PC-3 (cell line): ENCODE measurements around the gene SRM. TPM values are rescaled to one million over a fixed set of nuclear protein-coding genes. Genes with fewer than 3 reads are reported as not detected.

Experiments
- ATAC-seq: fragments of 200-7000 bp; cut with Tn5 transposase; 2 replicates; pipeline ENCODE4 v1.9.1; 2020; ENCODE audit warnings: mild to moderate bottlenecking, moderate library complexity
- BruUV-seq: library from RNA; stranded (reverse); fragments of 400-500 nt; replicated peaks from 2 replicates; lab custom pipeline; 2021; lab: Mats Ljungman, UMichigan
- CTCF ChIA-PET: fragments of 300-600 bp; sonication (Branson Sonifier 250); formaldehyde crosslinking; loops from one replicate; lab custom pipeline; 2022; ENCODE audit warnings: antibody characterized with exemption; lab: Charles Lee
- POLR2A ChIA-PET: fragments of 300-600 bp; sonication (Branson Sonifier 250); formaldehyde crosslinking; loops from one replicate; lab custom pipeline; 2022; ENCODE audit warnings: antibody characterized with exemption; ENCODE audit not compliant: unreplicated experiment; lab: Charles Lee
- DNase-seq: peaks from one replicate; pipeline ENCODE4 v3.0.0-alpha.2; 2015
- H2AFZ ChIP-seq: fragments of 300-600 bp; sonication (generic); 2 replicates; pipeline ENCODE4 v1.6.0; 2016; ENCODE audit warnings: antibody characterized with exemption, low read length
- H3F3A ChIP-seq: fragments of 300-600 bp; sonication (generic); one replicate; pipeline ENCODE4 v1.6.0; 2017; ENCODE audit warnings: antibody characterized with exemption, low read length, control low read depth, mild to moderate bottlenecking; ENCODE audit not compliant: unreplicated experiment
- H3K27ac ChIP-seq: fragments of 300-600 bp; sonication (generic); 2 replicates; pipeline ENCODE4 v1.5.1; 2016; ENCODE audit warnings: mild to moderate bottlenecking, low read length
- H3K27me3 ChIP-seq: fragments of 300-600 bp; sonication (generic); 2 replicates; pipeline ENCODE4 v1.6.1; 2016; ENCODE audit warnings: low read length, mixed read lengths
- H3K36me3 ChIP-seq: fragments of 300-600 bp; sonication (generic); 2 replicates; pipeline ENCODE4 v1.6.1; 2016; ENCODE audit warnings: low read depth, mixed run types, low read length, mixed read lengths
- H3K4me1 ChIP-seq: fragments of 300-600 bp; sonication (generic); 2 replicates; pipeline ENCODE4 v1.5.1; 2016; ENCODE audit warnings: low read length; ENCODE audit not compliant: insufficient read depth
- H3K4me2 ChIP-seq: fragments of 300-600 bp; sonication (generic); 2 replicates; pipeline ENCODE4 v1.6.0; 2016; ENCODE audit warnings: low read length
- H3K4me3 ChIP-seq: fragments of 300-600 bp; sonication (generic); 2 replicates; pipeline ENCODE4 v1.5.1; 2016; ENCODE audit warnings: mild to moderate bottlenecking, low read length, mixed read lengths
- H3K79me2 ChIP-seq: fragments of 300-600 bp; sonication (generic); 2 replicates; pipeline ENCODE4 v1.6.1; 2017; ENCODE audit warnings: low read length, mixed read lengths
- H3K9ac ChIP-seq: fragments of 300-600 bp; sonication (generic); 2 replicates; pipeline ENCODE4 v1.6.0; 2016; ENCODE audit warnings: mild to moderate bottlenecking, low read length
- H3K9me2 ChIP-seq: fragments of 300-600 bp; sonication (generic); replicated peaks from 2 replicates; pipeline ENCODE4 v1.6.1; 2016; ENCODE audit warnings: mixed run types, low read length, mixed read lengths
- H3K9me3 ChIP-seq: fragments of 300-600 bp; sonication (generic); 2 replicates; pipeline ENCODE4 v1.6.1; 2016; ENCODE audit warnings: low read length, mixed read lengths
- H4K20me1 ChIP-seq: fragments of 300-600 bp; sonication (generic); 2 replicates; pipeline ENCODE4 v1.6.1; 2016; ENCODE audit warnings: low read length, mixed read lengths
- EZH2 ChIP-seq: fragments of 300-600 bp; sonication (generic); IDR thresholded peaks from one replicate; pipeline ENCODE4 v1.6.1; 2017; ENCODE audit warnings: antibody characterized with exemption, mild to moderate bottlenecking, low read length; ENCODE audit not compliant: unreplicated experiment
- EZH2phosphoT487 ChIP-seq: fragments of 300-600 bp; sonication (generic); IDR thresholded peaks from 2 replicates; pipeline ENCODE4 v1.6.1; 2018; ENCODE audit warnings: mild to moderate bottlenecking, antibody characterized with exemption, low read length, borderline replicate concordance
- intact Hi-C: fragments of 100-400 bp; cut with micrococcal nuclease; formaldehyde crosslinking; loops from 2 replicates; pipeline ENCODE4 v1.9.0; 2023
- total RNA-seq: library from RNA; depleted of rRNA; stranded (reverse); fragments of >200 nt; gene quantifications from 2 replicates; pipeline ENCODE4 v1.2.3, GENCODE V29; 2014; rRNA removed
- TF ChIP-seq, protein P1 (sequence below): fragments of 300-600 bp; sonication (generic); conservative IDR thresholded peaks from 2 replicates; pipeline ENCODE4 v1.5.1; 2017; ENCODE audit warnings: antibody characterized with exemption, low read depth, mild to moderate bottlenecking, low read length

The SRM gene
- total RNA-seq, 1 experiment from 2014 or later: 151 TPM

- DNase-seq (peak; percentile 25), ATAC-seq (no peak; the same call in 1 of the 2 replicates)
- H3K36me3 ChIP-seq: peaks cover 41% of the 10 kb centered on the region
- H2AFZ ChIP-seq: peak overlapping the region; percentile 84
- peak overlapping the region; percentile 99 for H3K4me2 ChIP-seq
- peak overlapping the region; percentile 99 for H3K9ac ChIP-seq
- H3K4me3 ChIP-seq: peak overlapping the region; percentile 95
- CTCF ChIA-PET: no interaction called here
- no peaks in the 10 kb centered on the region for H3K9me2 ChIP-seq
- no peaks in the 10 kb centered on the region for H3K27me3 ChIP-seq
- POLR2A ChIA-PET: no interaction called here
- peaks cover 36% of the 10 kb centered on the region for H4K20me1 ChIP-seq
- peaks cover 48% of the 10 kb centered on the region for H3K79me2 ChIP-seq
- no peaks in the 10 kb centered on the region for H3K9me3 ChIP-seq
- H3F3A ChIP-seq: no peaks in the 10 kb centered on the region
- H3K4me1 ChIP-seq: peaks cover 15% of the 10 kb centered on the region
- peak overlapping the region; percentile 81; the same call in 1 of the 2 replicates for H3K27ac ChIP-seq
- no TSS peak for BruUV-seq
- intact Hi-C loops: no loop called here
- no peak for TF ChIP-seq EZH2
- TF ChIP-seq, protein P1, sequence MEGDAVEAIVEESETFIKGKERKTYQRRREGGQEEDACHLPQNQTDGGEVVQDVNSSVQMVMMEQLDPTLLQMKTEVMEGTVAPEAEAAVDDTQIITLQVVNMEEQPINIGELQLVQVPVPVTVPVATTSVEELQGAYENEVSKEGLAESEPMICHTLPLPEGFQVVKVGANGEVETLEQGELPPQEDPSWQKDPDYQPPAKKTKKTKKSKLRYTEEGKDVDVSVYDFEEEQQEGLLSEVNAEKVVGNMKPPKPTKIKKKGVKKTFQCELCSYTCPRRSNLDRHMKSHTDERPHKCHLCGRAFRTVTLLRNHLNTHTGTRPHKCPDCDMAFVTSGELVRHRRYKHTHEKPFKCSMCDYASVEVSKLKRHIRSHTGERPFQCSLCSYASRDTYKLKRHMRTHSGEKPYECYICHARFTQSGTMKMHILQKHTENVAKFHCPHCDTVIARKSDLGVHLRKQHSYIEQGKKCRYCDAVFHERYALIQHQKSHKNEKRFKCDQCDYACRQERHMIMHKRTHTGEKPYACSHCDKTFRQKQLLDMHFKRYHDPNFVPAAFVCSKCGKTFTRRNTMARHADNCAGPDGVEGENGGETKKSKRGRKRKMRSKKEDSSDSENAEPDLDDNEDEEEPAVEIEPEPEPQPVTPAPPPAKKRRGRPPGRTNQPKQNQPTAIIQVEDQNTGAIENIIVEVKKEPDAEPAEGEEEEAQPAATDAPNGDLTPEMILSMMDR: no peak
- TF ChIP-seq EZH2phosphoT487: no peak
These were observed 46.7 kb downstream of the SRM start for GRCh38 chr1:11013160-11013531.

DNA sequence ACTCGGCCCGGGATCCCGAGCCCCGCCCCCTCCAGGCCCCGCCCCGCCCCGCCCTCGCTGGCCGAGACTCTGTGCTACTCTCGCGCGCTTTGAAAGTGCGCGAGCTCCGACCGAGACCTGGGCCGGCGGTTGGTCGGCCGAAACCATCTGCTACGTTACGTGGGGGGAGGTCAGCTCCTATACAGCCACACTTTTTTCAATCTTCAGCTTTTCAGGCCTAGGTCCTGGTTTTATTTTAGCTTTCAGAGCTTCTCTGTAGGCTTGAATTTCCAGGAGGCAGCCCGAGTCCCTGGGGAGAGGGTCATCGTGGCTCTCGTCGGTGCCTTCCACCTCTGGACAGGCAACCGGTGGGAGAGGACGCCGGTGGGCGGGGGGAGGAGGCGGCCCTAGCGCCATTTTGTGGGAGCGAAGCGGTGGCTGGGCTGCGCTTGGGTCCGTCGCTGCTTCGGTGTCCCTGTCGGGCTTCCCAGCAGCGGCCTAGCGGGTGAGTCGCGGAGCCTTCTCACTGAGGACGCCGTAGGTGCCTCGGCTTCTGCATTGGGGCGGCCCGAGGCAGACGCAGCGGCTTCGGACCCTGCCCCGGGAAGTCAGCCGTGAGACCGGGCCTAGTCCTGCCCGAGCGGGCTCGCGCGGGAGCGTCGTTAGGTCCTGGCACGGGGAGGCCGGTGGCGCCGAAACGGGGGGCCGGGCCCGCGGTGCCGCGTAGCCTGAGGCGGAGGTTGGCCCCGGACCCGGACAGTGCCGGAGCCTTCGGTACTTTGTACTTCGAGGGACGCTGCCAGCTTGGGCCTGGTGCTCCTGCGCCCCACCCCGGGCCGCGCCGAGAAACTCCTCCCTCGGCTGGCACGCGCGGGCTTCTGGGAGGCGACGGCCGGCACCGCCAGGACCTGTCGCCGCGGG is 47.3 kb downstream of the SRM start, which contains the start of gene TARDBP:
TARDBP (plus strand) TSS at position 395 of the 900 bp plus-strand sequence. CDS start 1,074 bp downstream, outside the sequence.
- DNase-seq (peak; percentile 83), ATAC-seq (peak; percentile 89)
- Histone ChIP-seq H2AFZ (peak within 1 kb of the TSS; percentile 99), H3K27me3 (no peaks in the 10 kb centered on the region), H4K20me1 (peaks cover 36% of the 10 kb centered on the region), H3K27ac (peak within 1 kb of the TSS; percentile 81), H3K9me2 (no peaks in the 10 kb centered on the region), H3K4me2 (peak within 1 kb of the TSS; percentile 99), H3K4me1 (peaks cover 15% of the 10 kb centered on the region), H3K36me3 (peaks cover 39% of the 10 kb centered on the region), H3K9me3 (no peaks in the 10 kb centered on the region), H3K4me3 (peak within 1 kb of the TSS; percentile 95), H3F3A (no peaks in the 10 kb centered on the region), H3K9ac (peak within 1 kb of the TSS; percentile 99), H3K79me2 (peaks cover 47% of the 10 kb centered on the region)
- intact Hi-C loops: no loop called here
- POLR2A ChIA-PET: interaction anchor here (0.6 to 0.7 kb wide), 4 partner anchors 45 to 1202 kb away, joined by 3 to 12 read pairs (median 4); no protein-coding TSS in a partner anchor
- CTCF ChIA-PET: interaction anchor here (0.6 kb wide), 1 partner anchor 28 kb away, joined by 6 read pairs; no protein-coding TSS in a partner anchor
- BruUV-seq: no TSS peak
- no peak for TF ChIP-seq EZH2phosphoT487
- TF ChIP-seq, protein P1: no peak
- TF ChIP-seq EZH2: no peak

Other genes starting within 250 kb of the SRM start
- 78.5 and 102 TPM in 2 replicates for gene TARDBP, start 47.4 kb downstream of the SRM start, total RNA-seq
- 0.26 and 0.92 TPM in 2 replicates for gene MASP2, start 12.8 kb downstream of the SRM start, total RNA-seq
- gene EXOSC10, start 39.9 kb upstream of the SRM start, total RNA-seq: 95.9 and 96.3 TPM in 2 replicates
- not detected in 2 replicates for gene ANGPTL7, start 129.3 kb upstream of the SRM start, total RNA-seq
- gene MTOR, start 202.5 kb upstream of the SRM start, total RNA-seq: 48.0 and 53.6 TPM in 2 replicates
- 14.5 and 14.8 TPM in 2 replicates for gene UBIAD1, start 213.2 kb upstream of the SRM start, total RNA-seq